ENCODE data around the gene CRABP1.

CRABP1 gene

GRCh38 chr15:78374436-78375393 is 34.6 kb downstream of the CRABP1 start:
- TF ChIP-seq SIN3A (IDR thresholded peaks at IDR 0.05; ENCODE audit: borderline replicate concordance, insufficient read depth, low read length): peak; percentile 51; the same call in 1 of the 2 replicates
- no peak for TF ChIP-seq REST (IDR thresholded peaks at IDR 0.05; ENCODE audit: insufficient read depth in 1 of 2, low read depth in 2 of 2, low read length in 2 of 2)
- peak; percentile 15 for TF ChIP-seq FOXP2 (optimal IDR thresholded peaks at IDR 0.05; ENCODE audit: borderline replicate concordance, extremely low read depth, extremely low read length, insufficient read depth)

DNA sequence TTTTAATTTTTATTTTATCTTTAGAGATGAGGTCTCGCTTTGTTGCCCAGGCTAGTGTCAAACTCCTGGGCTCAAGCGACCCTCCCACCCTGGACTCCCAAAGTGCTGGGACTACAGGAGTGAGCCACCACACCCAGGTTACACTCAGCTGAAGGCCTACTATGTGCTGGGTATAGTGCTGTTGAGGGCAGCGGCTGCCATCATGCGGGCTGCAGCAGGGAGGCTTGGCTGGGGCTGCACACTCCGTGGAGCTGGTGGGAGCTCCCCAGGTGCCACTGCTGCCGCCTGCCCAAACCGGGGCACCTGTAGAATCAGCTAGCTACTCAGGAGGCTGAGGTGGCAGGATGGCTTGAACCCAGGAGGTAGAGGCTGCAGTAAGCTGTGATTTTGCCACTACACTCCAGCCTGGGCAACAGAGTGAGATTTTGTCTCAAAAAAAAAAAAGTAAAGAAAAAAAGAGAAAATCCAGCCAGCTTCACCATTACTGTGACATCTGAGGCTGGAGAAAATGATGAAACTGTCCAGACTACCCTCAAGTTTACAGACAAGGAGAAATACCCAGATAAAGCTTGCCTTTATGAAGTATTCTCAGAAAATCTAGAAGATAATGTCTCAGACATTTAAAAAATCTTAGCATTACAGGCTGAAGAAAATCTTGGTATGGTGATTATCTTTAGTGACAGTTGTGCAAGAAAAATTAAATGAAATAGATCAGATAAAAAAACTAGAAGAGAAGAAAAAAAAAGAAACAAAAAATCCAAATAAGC is 42.1 kb downstream of the CRABP1 start:
- TF ChIP-seq FOXP2 (optimal IDR thresholded peaks at IDR 0.05; ENCODE audit: borderline replicate concordance, extremely low read depth, extremely low read length, insufficient read depth) (no peak), POLR2AphosphoS5 (IDR thresholded peaks at IDR 0.05; ENCODE audit: low read depth, low read length) (no peak), REST (IDR thresholded peaks at IDR 0.05; ENCODE audit: insufficient read depth in 1 of 2, low read depth in 2 of 2, low read length in 2 of 2) (no peak), SIN3A (IDR thresholded peaks at IDR 0.05; ENCODE audit: borderline replicate concordance, insufficient read depth, low read length) (no peak), TAF1 (IDR thresholded peaks at IDR 0.05; ENCODE audit: borderline replicate concordance, insufficient read depth, low read length) (no peak)

GRCh38 chr15:78384651-78385050 is 44.5 kb downstream of the CRABP1 start:
- TF ChIP-seq POLR2AphosphoS5 (IDR thresholded peaks at IDR 0.05; ENCODE audit: low read depth, low read length) (no peak), SIN3A (IDR thresholded peaks at IDR 0.05; ENCODE audit: borderline replicate concordance, insufficient read depth, low read length) (no peak), REST (IDR thresholded peaks at IDR 0.05; ENCODE audit: insufficient read depth in 1 of 2, low read depth in 2 of 2, low read length in 2 of 2) (no peak), TAF1 (IDR thresholded peaks at IDR 0.05; ENCODE audit: borderline replicate concordance, insufficient read depth, low read length) (no peak), FOXP2 (optimal IDR thresholded peaks at IDR 0.05; ENCODE audit: borderline replicate concordance, extremely low read depth, extremely low read length, insufficient read depth) (no peak)

- TF ChIP-seq FOXP2 (optimal IDR thresholded peaks at IDR 0.05; ENCODE audit: borderline replicate concordance, extremely low read depth, extremely low read length, insufficient read depth): no peak
- TF ChIP-seq SIN3A (IDR thresholded peaks at IDR 0.05; ENCODE audit: borderline replicate concordance, insufficient read depth, low read length): no peak
Measured at GRCh38 chr15:78387246-78388037, 47.3 kb downstream of the CRABP1 start.

GRCh38 chr15:78388865-78389264 is 48.7 kb downstream of the CRABP1 start:
- TF ChIP-seq TAF1 (IDR thresholded peaks at IDR 0.05; ENCODE audit: borderline replicate concordance, insufficient read depth, low read length) (no peak), REST (IDR thresholded peaks at IDR 0.05; ENCODE audit: insufficient read depth in 1 of 2, low read depth in 2 of 2, low read length in 2 of 2) (no peak), FOXP2 (optimal IDR thresholded peaks at IDR 0.05; ENCODE audit: borderline replicate concordance, extremely low read depth, extremely low read length, insufficient read depth) (no peak), SIN3A (IDR thresholded peaks at IDR 0.05; ENCODE audit: borderline replicate concordance, insufficient read depth, low read length) (no peak), POLR2AphosphoS5 (IDR thresholded peaks at IDR 0.05; ENCODE audit: low read depth, low read length) (no peak)
